ENCODE data around the gene VSTM1.
A peak's percentile ranks its signal among the peaks of the same experiment; 100 is the strongest.
"Not testable (repeated sequence)": the region's sequence is repeated elsewhere in the genome, so short reads cannot be mapped to it uniquely, and the experiment has no call there.

The VSTM1 gene

GRCh38 chr19:54074851-54075250, 11.2 kb upstream of the VSTM1 start:
- DNase-seq = no peak

DNA sequence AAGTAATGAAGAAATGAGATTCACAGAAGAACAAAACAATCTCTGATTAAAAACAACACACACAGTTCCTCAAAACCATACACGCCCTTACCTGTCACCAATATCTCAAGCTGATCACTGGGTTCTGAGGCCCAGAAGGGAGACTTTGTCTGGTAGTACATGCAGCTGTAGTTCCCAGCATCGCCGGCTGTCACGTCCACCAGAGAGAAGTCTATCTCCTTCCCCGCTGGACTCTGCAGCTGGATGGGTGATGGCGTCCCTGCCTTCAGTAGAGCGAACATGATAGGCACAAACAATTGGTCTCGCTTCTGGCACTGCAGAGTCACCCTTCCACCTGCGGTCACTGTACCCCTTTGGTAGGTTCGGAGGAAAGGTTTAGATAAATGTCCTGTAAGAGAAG, 10.1 kb upstream of the VSTM1 start:
- no peak for DNase-seq

DNA sequence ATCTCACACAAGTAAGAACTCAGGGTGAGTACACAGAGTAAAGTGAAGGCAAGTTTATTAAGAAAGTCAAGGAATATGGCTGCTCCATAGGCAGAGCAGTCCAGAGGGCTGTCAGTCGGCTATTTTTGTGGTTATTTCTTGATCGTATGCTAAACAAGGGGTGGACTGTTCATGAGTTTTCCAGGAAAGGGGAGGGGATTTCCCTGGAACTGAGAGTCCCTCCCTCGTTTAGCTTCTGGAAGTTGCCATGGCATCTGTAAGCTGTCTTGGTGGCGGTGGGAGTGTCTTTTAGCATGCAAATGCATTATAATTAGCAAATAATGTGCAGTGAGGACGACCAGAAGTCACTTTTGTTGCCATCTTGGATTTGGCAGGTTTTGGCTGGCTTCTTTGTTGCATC, 5.8 kb upstream of the VSTM1 start:
- no peak for DNase-seq

DNA sequence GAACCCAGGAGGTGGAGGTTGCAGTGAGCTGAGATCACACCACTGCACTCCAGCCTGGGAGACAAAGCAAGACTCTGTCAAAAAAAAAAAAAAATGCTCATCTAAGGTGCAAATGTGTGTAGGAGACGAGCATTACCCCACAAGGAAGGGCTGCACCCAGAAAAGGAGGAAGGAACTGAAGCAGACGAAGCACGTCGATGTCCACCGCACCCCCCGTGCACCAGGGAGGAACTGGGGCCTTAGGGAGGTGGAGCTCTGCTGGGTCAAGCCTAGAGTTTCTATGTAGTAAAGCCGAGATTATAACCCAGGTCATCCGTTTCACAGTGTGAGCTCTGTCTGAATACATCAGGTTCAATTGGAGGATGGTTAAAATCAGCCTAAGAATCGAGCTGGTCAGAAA, 1.1 kb downstream of the VSTM1 start:
- no peak for DNase-seq

DNA sequence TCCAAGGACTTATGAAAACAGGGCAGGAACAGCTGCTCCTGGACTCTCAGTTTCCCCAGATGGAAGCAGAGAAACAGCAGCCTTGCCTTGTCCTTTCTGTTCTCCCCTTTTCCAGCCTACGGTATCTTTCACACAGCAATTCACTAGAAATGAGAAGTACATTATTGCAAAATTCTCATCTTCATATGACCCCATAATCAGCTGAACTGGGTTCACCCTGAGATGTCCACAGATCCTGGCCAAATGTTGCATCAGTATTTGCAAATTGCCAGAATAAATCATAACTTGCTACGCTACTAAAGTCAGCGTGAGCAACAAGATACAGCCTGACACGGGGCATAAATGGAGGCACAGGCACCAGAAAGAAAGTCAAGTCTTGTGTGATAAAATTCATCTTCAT, 16.1 kb downstream of the VSTM1 start:
- DNase-seq = no peak

DNA sequence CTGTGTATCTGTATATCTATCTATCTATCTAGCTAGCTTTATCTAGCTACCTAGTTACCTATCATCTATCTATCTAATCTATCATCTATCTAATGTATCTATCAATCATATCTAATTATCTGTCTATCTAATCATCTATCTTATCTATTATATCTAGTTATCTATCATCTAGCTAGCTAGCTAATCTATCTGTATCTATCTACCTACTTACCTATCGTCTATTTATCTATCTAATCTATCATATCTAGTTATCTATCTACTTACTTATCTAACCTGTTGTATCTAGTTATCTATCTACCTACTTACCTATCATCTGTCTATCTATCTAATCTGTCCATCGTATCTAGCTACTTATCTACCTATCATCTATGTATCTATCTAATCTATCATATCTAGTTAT, 17.9 kb downstream of the VSTM1 start:
- DNase-seq = no peak

DNA sequence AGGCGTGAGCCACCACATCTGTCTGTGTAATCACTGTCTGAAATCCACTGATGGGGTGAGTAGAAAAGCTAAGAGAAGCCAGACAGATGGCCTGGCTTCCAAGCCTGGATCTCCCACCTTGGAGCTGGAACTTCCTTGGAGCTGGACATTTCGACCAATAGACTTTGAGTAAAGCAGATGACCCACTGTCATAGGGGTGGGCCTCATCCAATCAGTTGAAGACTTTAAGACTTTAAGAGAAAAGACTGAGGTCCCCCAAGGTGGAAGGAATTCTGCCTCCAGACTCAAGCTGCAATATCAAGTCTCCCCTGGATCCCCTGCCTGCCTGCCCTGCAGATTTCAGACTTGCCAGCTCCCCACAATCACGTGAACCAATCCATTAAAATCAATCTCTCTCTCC, 20.7 kb downstream of the VSTM1 start:
- DNase-seq = no peak

DNA sequence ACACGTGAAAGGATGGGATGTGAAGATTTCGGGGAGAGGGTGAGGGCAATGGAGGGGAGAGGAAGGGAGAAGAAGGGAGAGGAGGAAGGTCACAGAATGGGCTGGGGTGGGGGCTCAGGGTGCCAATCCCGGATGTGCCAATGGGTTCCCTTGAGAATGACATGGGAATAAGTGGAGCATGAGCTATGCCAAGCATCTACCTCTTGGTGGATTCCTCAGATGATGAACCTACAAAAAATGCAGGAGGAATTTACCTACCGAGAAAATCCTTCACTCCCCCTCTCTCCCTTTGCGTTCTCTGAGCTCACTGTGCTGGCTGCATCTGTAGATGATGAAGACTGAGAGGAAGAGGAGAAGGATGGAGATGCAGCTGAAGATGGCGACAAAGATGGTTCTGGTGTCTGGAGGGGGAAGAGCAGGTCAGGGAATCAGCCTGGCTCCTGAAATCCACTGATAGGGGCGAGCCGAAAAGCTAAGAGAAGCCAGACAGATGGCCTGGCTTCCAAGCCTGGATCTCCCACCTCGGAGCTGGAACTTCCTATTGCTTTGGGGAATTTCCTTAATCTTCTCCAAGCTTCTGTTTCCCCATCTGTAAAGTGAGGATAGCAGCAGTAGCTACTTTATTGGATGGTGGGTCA, 21.6 kb downstream of the VSTM1 start:
- no peak for DNase-seq

- no peak for DNase-seq
These were observed 23.7 kb downstream of the VSTM1 start for GRCh38 chr19:54040003-54040402.

GRCh38 chr19:54036542-54036941, 27.2 kb downstream of the VSTM1 start:
- DNase-seq = not testable (repeated sequence)

GRCh38 chr19:54035215-54036178, 28.2 kb downstream of the VSTM1 start:
- DNase-seq = peak in 30 of 58 donors; percentile 1 to 72 (median 23)

- no peak for DNase-seq
These were observed 32.7 kb downstream of the VSTM1 start for GRCh38 chr19:54030895-54031586.

- peak in 48 of 58 donors; percentile 1 to 73 (median 22) for DNase-seq
These were observed 33.7 kb downstream of the VSTM1 start for GRCh38 chr19:54029930-54030490.

GRCh38 chr19:54029301-54029700, 34.4 kb downstream of the VSTM1 start:
- DNase-seq = no peak

- no peak for DNase-seq
These were observed 37.0 kb downstream of the VSTM1 start for GRCh38 chr19:54026656-54027055.

- no peak for DNase-seq
These were observed 39.0 kb downstream of the VSTM1 start for GRCh38 chr19:54024660-54025059.

- no peak for DNase-seq
These were observed 40.5 kb downstream of the VSTM1 start for GRCh38 chr19:54023191-54023590.

- DNase-seq = no peak
These were observed 41.8 kb downstream of the VSTM1 start for GRCh38 chr19:54021932-54022331.

- no peak for DNase-seq
These were observed 42.3 kb downstream of the VSTM1 start for GRCh38 chr19:54021363-54021762.

DNA sequence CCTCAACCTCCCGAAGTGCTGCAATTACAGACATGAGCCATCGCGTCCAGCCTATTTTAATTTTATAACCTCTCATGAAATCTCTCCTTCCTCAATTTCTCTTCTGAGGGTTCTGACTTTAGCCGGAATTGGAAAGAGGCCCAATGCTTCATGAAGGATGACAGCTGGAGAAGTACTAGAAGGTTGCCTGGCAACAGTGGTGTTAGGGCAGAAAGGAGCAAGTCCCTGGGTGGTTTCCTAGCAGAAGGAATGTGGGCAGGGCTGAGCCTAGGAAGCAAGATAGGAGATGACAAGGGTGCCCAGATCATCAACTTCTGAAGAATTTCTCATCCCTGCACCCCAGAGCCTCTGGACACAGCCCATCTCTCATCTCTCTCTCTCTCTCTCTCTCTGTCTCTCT, 46.4 kb downstream of the VSTM1 start:
- no peak for DNase-seq

- DNase-seq = no peak
These were observed 48.7 kb downstream of the VSTM1 start for GRCh38 chr19:54014920-54015560.
